GM19438 (cell line): ENCODE data around the gene CHRNB1.
"Not testable (repeated sequence)": the region's sequence is repeated elsewhere in the genome, so short reads cannot be mapped to it uniquely, and the experiment has no call there.

ENCODE experiments used
- ATAC-seq: cut with Tn5 transposase; IDR thresholded peaks from one replicate; pipeline ENCODE4 v1.9.1; 2021; ENCODE audit warnings: low read depth; ENCODE audit not compliant: unreplicated experiment

CHRNB1 gene

GRCh38 chr17:7482742-7483088, 37.9 kb downstream of the CHRNB1 start:
- not testable (repeated sequence) for ATAC-seq

GRCh38 chr17:7483255-7484066, 38.6 kb downstream of the CHRNB1 start:
- peak; percentile 30 for ATAC-seq

- ATAC-seq: peak; percentile 54
Measured at GRCh38 chr17:7484067-7484918, 39.4 kb downstream of the CHRNB1 start, which contains the start of gene POLR2A. POLR2A (plus strand) TSS chr17:7484366.

DNA sequence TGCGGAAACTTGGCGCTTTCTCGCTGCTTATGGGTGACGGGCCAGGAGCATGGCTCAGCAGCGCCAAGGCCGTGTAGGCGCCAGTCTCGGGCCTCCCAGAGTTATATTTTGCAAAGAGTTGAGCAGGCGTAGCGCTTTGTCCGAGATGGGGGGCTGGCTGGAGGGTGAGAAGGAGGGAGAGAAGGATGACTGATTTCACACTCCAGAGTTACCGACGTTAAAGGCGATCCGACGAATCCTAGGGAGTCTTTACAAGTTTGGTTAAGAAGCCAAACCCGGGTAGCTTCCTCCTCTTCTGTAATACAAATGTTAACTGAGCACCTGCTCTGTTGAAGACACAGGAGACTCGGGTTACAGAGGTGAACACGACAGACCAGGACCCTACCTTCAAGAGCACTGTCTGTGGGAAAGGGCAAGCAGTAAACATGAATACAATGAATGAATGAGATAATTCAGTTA, 40.1 kb downstream of the CHRNB1 start:
- ATAC-seq: no peak

DNA sequence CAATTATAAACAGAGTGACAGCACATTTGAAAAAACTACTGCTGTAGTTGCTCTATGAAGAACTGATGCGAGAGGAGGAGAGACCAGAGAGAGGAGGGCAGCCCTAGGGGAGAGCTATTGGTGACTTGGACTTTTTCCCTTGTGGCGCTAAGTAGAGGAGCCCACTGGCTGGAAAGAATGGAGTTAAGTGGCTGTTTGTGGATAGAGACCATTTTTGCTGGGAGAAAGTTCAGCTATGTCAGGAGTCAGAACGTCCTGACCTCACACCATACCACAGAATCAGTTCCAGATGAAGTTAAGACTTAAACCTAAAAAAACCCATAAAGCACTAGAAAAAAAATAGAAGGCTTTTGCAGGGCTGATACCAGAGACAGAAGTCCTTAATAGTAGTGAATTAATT, 41.3 kb downstream of the CHRNB1 start:
- no peak for ATAC-seq

GRCh38 chr17:7490144-7490543, 45.3 kb downstream of the CHRNB1 start:
- ATAC-seq: no peak

- ATAC-seq: no peak
Measured at GRCh38 chr17:7491583-7491982, 46.7 kb downstream of the CHRNB1 start.

GRCh38 chr17:7493941-7494340, 49.1 kb downstream of the CHRNB1 start:
- no peak for ATAC-seq

GRCh38 chr17:7495906-7496434, 51.1 kb downstream of the CHRNB1 start:
- no peak for ATAC-seq

GRCh38 chr17:7496470-7497183, 51.8 kb downstream of the CHRNB1 start:
- no peak for ATAC-seq

DNA sequence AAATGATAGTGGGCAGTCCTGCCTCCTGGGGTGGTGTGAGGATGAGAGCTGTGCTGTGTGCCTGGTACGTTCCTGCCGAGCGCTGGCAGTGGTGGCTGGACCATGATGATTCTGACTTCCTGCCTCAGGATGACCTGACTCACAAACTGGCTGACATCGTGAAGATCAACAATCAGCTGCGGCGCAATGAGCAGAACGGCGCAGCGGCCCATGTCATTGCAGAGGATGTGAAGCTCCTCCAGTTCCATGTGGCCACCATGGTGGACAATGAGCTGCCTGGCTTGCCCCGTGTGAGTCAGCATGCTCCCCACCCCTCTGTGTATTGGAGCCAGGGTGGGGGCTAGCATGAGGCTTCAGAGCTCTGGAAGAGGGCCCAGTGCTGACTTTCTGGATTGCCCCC, 52.4 kb downstream of the CHRNB1 start:
- ATAC-seq: no peak

- ATAC-seq: no peak
Measured at GRCh38 chr17:7497636-7498035, 52.8 kb downstream of the CHRNB1 start.

- ATAC-seq: no peak
Measured at GRCh38 chr17:7499161-7499560, 54.3 kb downstream of the CHRNB1 start.

GRCh38 chr17:7501729-7502128, 56.9 kb downstream of the CHRNB1 start:
- ATAC-seq: no peak

DNA sequence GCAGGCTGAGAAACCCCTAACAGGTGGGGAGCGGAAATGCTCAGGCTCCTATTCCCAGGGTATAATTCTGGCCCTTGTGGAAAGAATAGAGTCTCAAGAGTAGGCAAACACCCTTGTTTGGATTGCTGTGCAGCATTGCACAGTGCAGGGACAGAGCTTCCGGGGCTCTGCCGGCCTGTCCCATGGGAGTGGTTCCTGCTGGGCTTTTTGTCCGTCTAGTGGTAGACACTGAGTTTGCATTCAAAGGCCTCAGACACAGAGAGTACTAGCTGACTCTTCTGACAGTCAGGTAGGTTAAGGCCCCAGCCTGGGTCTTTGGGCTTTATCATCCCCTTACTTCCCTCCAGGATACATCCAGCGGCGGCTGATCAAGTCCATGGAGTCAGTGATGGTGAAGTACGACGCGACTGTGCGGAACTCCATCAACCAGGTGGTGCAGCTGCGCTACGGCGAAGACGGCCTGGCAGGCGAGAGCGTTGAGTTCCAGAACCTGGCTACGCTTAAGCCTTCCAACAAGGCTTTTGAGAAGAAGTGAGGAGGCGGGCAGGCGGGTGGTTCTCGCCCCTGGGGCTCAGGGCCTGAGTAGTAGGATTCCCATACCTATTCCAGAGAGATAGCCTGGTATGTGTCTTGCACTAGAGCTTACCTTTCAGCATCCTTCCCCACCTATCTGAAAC, 57.4 kb downstream of the CHRNB1 start:
- ATAC-seq: no peak

GRCh38 chr17:7502987-7503386, 58.1 kb downstream of the CHRNB1 start:
- no peak for ATAC-seq

DNA sequence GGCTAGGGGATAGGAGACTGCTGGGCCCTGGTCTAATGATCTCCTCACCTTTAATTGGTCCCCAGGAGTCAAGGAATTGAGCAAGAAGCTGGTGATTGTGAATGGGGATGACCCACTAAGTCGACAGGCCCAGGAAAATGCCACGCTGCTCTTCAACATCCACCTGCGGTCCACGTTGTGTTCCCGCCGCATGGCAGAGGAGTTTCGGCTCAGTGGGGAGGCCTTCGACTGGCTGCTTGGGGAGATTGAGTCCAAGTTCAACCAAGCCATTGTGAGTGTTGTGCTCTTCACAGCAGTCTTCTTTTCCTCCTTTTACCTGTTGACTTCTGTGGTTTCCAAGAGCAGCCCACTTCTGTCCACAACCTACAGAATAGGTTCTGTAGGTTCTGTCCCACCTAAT, 58.7 kb downstream of the CHRNB1 start:
- ATAC-seq: no peak
